Keratinocyte (primary cell): ENCODE data around the gene SFMBT1. TPM values are rescaled to one million over a fixed set of nuclear protein-coding genes. Genes with fewer than 3 reads are reported as not detected.

ENCODE experiments used
- DNase-seq: peaks from one replicate; pipeline ENCODE4 v3.0.0-alpha.2; 2011; ENCODE audit warnings: low read depth, missing footprints, low spot score
- FAIRE-seq: peaks from 2 replicates; lab custom pipeline; 2011; peaks lifted over from hg19 to GRCh38; lab: Jason Lieb, UNC
- H2AFZ ChIP-seq: 2 replicates; pipeline ENCODE4 v1.6.0; 2012; ENCODE audit warnings: low read length, control low read depth, inconsistent platforms; ENCODE audit not compliant: control insufficient read depth
- H3K27ac ChIP-seq: 2 replicates; pipeline ENCODE4 v1.5.1; 2011; ENCODE audit warnings: low read length; ENCODE audit not compliant: control insufficient read depth, insufficient read depth
- H3K27me3 ChIP-seq: 3 replicates; pipeline ENCODE4 v1.6.0; 2011; ENCODE audit warnings: low read length; ENCODE audit not compliant: control insufficient read depth, insufficient read depth; ENCODE audit errors: extremely low read depth
- H3K36me3 ChIP-seq, 2 experiments: 2 replicates in 1 of 2; 3 replicates in 1 of 2; pipeline ENCODE4 v1.5.1; 2011; ENCODE audit warnings: low read length in 2 of 2, mild to moderate bottlenecking in 1 of 2; ENCODE audit not compliant: control insufficient read depth in 2 of 2, insufficient read depth in 2 of 2; ENCODE audit errors: extremely low read depth in 1 of 2
- H3K4me1 ChIP-seq: 3 replicates; pipeline ENCODE4 v1.5.1; 2011; ENCODE audit warnings: low read length; ENCODE audit not compliant: control insufficient read depth, insufficient read depth; ENCODE audit errors: extremely low read depth
- H3K4me2 ChIP-seq: 3 replicates; pipeline ENCODE4 v1.6.0; 2011; ENCODE audit warnings: low read depth, low read length; ENCODE audit not compliant: control insufficient read depth, insufficient read depth; ENCODE audit errors: extremely low read depth
- H3K4me3 ChIP-seq, 3 experiments: fragments of 200-600 bp in 1 of 3; sonication (generic) in 1 of 3; 2 replicates in 2 of 3; 3 replicates in 1 of 3; pipeline ENCODE4 v1.5.1; 2011 to 2016; ENCODE audit warnings: low read length in 3 of 3, mild to moderate bottlenecking in 3 of 3, control low read depth in 2 of 3, inconsistent platforms in 1 of 3, low read depth in 1 of 3, mixed read lengths in 1 of 3, mixed run types in 1 of 3, moderate library complexity in 1 of 3; ENCODE audit not compliant: control insufficient read depth in 2 of 3, insufficient read depth in 2 of 3; ENCODE audit errors: extremely low read depth in 1 of 3
- H3K79me2 ChIP-seq: 2 replicates; pipeline ENCODE4 v1.6.0; 2012; ENCODE audit warnings: low read length; ENCODE audit not compliant: control insufficient read depth, insufficient read depth
- H3K9ac ChIP-seq: 3 replicates; pipeline ENCODE4 v1.6.0; 2011; ENCODE audit warnings: low read length; ENCODE audit not compliant: control insufficient read depth, insufficient read depth; ENCODE audit errors: extremely low read depth
- H3K9me1 ChIP-seq: 3 replicates; pipeline ENCODE4 v1.6.0; 2011; ENCODE audit warnings: low read length; ENCODE audit not compliant: control insufficient read depth, insufficient read depth; ENCODE audit errors: extremely low read depth
- H3K9me3 ChIP-seq: 2 replicates; pipeline ENCODE4 v1.5.1; 2012; ENCODE audit warnings: low read depth, low read length; ENCODE audit not compliant: control insufficient read depth
- H4K20me1 ChIP-seq: 3 replicates; pipeline ENCODE4 v1.6.0; 2011; ENCODE audit warnings: low read length; ENCODE audit not compliant: control insufficient read depth, insufficient read depth; ENCODE audit errors: extremely low read depth
- EZH2 ChIP-seq: IDR thresholded peaks from one replicate; pipeline ENCODE4 v1.6.1; 2012; ENCODE audit warnings: inconsistent platforms, mild to moderate bottlenecking, low read length, moderate library complexity
- dilution Hi-C: fragments of 300-500 bp; cut with MboI; formaldehyde crosslinking; loops from one replicate; pipeline ENCODE4 v1.7.0; 2020; ENCODE audit warnings: low sequenced_read_pairs; ENCODE audit not compliant: extremely low pct_ligation_motif_present
- polyA plus RNA-seq, 5 experiments: library from polyadenylated mRNA; depleted of rRNA in 3 of 5; stranded (reverse) in 3 of 5; stranded (forward) in 1 of 5; unstranded in 1 of 5; fragments of >200 nt; gene quantifications; 1 replicate in 1 of 5; 2 replicates in 3 of 5; 3 replicates in 1 of 5; pipeline versions ENCODE4 v1.2.1 to v1.2.3, GENCODE V29; 2011 to 2012; ENCODE audit warnings: missing spikeins in 2 of 5, low read depth in 1 of 5, low replicate concordance in 1 of 5
- TF ChIP-seq, protein P1 (sequence below), 3 experiments: IDR thresholded peaks in 1 of 3; conservative IDR thresholded peaks in 1 of 3; optimal IDR thresholded peaks in 1 of 3; 2 replicates in 2 of 3; 3 replicates in 1 of 3; pipeline versions ENCODE3 to v1.5.1; 2011; ENCODE audit warnings: low read length in 3 of 3, mild to moderate bottlenecking in 3 of 3, moderate library complexity in 2 of 3, control low read depth in 1 of 3, inconsistent platforms in 1 of 3; ENCODE audit not compliant: insufficient read depth in 2 of 3; ENCODE audit errors: extremely low read depth in 1 of 3

SFMBT1 gene
- polyA plus RNA-seq, 1 donor (not counting 4 experiments of a cell fraction or from before 2014, with no cell fraction given) = 4.1 TPM

DNA sequence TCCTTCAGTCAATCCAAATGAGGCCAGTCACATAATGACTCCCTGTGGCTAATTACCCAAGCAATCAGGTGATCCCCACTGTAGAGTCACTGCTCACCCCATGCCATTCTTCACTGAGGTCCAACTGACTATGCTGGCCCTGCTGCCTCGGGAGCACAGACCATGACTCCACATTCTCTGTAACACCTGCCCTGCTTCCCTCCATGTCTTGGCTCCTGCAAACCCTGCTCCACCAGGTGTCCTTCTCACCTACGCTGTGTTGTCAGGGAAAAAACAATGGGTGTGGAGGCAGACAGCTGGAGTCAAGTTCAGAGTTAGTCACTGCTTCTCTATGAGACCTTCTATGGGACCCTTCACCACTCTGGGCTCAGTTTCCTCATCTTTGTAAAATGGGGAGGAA, 6.1 kb upstream of the SFMBT1 start:
- H3K9me1 ChIP-seq = no peaks in the 10 kb centered on the region
- no peak overlapping the region for H2AFZ ChIP-seq
- no peak overlapping the region for H3K27ac ChIP-seq
- H3K9me3 ChIP-seq = no peaks in the 10 kb centered on the region
- no peaks in the 10 kb centered on the region for H3K4me1 ChIP-seq
- H3K4me2 ChIP-seq = no peak overlapping the region
- dilution Hi-C loops = no loop called here
- H3K27me3 ChIP-seq = peaks cover under 1% of the 10 kb centered on the region
- no peaks in the 10 kb centered on the region for H4K20me1 ChIP-seq
- H3K79me2 ChIP-seq = no peaks in the 10 kb centered on the region
- no peak for FAIRE-seq
- no peak overlapping the region for H3K4me3 ChIP-seq
- H3K36me3 ChIP-seq = no peaks in the 10 kb centered on the region
- H3K9ac ChIP-seq = no peak overlapping the region
- no peak for TF ChIP-seq EZH2
- TF ChIP-seq, protein P1, sequence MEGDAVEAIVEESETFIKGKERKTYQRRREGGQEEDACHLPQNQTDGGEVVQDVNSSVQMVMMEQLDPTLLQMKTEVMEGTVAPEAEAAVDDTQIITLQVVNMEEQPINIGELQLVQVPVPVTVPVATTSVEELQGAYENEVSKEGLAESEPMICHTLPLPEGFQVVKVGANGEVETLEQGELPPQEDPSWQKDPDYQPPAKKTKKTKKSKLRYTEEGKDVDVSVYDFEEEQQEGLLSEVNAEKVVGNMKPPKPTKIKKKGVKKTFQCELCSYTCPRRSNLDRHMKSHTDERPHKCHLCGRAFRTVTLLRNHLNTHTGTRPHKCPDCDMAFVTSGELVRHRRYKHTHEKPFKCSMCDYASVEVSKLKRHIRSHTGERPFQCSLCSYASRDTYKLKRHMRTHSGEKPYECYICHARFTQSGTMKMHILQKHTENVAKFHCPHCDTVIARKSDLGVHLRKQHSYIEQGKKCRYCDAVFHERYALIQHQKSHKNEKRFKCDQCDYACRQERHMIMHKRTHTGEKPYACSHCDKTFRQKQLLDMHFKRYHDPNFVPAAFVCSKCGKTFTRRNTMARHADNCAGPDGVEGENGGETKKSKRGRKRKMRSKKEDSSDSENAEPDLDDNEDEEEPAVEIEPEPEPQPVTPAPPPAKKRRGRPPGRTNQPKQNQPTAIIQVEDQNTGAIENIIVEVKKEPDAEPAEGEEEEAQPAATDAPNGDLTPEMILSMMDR (optimal IDR thresholded peaks at IDR 0.05 in 1 of 3, IDR thresholded peaks at IDR 0.05 in 1 of 3, conservative IDR thresholded peaks at IDR 0.05 in 1 of 3; ENCODE audit: extremely low read depth in 1 of 3, insufficient read depth in 2 of 3, low read length in 3 of 3) = no peak
- DNase-seq = no peak

GRCh38 chr3:53049987-53050386, 4.1 kb upstream of the SFMBT1 start:
- H3K4me2 ChIP-seq = no peak overlapping the region
- no peaks in the 10 kb centered on the region for H3K4me1 ChIP-seq
- H2AFZ ChIP-seq = no peak overlapping the region
- H3K36me3 ChIP-seq = no peaks in the 10 kb centered on the region
- TF ChIP-seq, protein P1 (optimal IDR thresholded peaks at IDR 0.05 in 1 of 3, IDR thresholded peaks at IDR 0.05 in 1 of 3, conservative IDR thresholded peaks at IDR 0.05 in 1 of 3; ENCODE audit: extremely low read depth in 1 of 3, insufficient read depth in 2 of 3, low read length in 3 of 3) = no peak
- no peak for TF ChIP-seq EZH2
- peaks cover 2% of the 10 kb centered on the region for H4K20me1 ChIP-seq
- DNase-seq = no peak
- H3K9ac ChIP-seq = no peak overlapping the region
- no peaks in the 10 kb centered on the region for H3K9me1 ChIP-seq
- dilution Hi-C loops = no loop called here
- FAIRE-seq = no peak
- H3K27ac ChIP-seq = no peak overlapping the region
- H3K79me2 ChIP-seq = no peaks in the 10 kb centered on the region
- no peak overlapping the region for H3K4me3 ChIP-seq
- H3K27me3 ChIP-seq = peaks cover 8% of the 10 kb centered on the region
- no peaks in the 10 kb centered on the region for H3K9me3 ChIP-seq
